CD14-positive monocyte (primary cell): Measurements from ENCODE around the gene DIPK1C. TPM values are rescaled to one million over a fixed set of nuclear protein-coding genes. Genes with fewer than 3 reads are reported as not detected.

ENCODE experiments used
- DNase-seq, 3 donors: peaks; one replicate each; pipeline ENCODE4 v3.0.0-alpha.2; 2011 to 2022
- H2AFZ ChIP-seq: 2 replicates; pipeline ENCODE4 v1.6.0; 2012; ENCODE audit warnings: mild to moderate bottlenecking, low read depth, low read length, inconsistent platforms; ENCODE audit not compliant: insufficient read depth, poor library complexity, severe bottlenecking
- H3K27ac ChIP-seq, 2 donors: 1 replicate in 1 of 2; 2 replicates in 1 of 2; pipeline ENCODE4 v1.5.1; 2012 to 2013; ENCODE audit warnings: low read length in 2 of 2, control low read depth in 1 of 2, inconsistent platforms in 1 of 2, low read depth in 1 of 2, mild to moderate bottlenecking in 1 of 2
- H3K27me3 ChIP-seq, 2 donors: one replicate each; pipeline versions ENCODE4 v1.6.0 to v1.6.1; 2011 to 2013; ENCODE audit warnings: low read length in 2 of 2; ENCODE audit not compliant: control insufficient read depth in 2 of 2, insufficient read depth in 2 of 2
- H3K36me3 ChIP-seq, 2 donors: replicated peaks in 1 of 2; 1 replicate in 1 of 2; 2 replicates in 1 of 2; pipeline versions ENCODE4 v1.5.1 to v1.6.1; 2012 to 2013; ENCODE audit warnings: low read length in 2 of 2, control low read depth in 1 of 2, inconsistent platforms in 1 of 2, mild to moderate bottlenecking in 1 of 2; ENCODE audit not compliant: insufficient read depth in 2 of 2, control insufficient read depth in 1 of 2
- H3K4me1 ChIP-seq, 2 donors: 1 replicate in 1 of 2; 2 replicates in 1 of 2; pipeline versions ENCODE4 v1.5.1 to v1.6.1; 2012 to 2013; ENCODE audit warnings: low read length in 2 of 2, control low read depth in 1 of 2, inconsistent platforms in 1 of 2, mild to moderate bottlenecking in 1 of 2, moderate library complexity in 1 of 2; ENCODE audit not compliant: insufficient read depth in 2 of 2, control insufficient read depth in 1 of 2
- H3K4me2 ChIP-seq: replicated peaks from 2 replicates; pipeline ENCODE3; 2012; ENCODE audit warnings: low read length, moderate library complexity, mild to moderate bottlenecking; ENCODE audit not compliant: poor library complexity, severe bottlenecking; ENCODE audit errors: extremely low read depth
- H3K4me3 ChIP-seq, 3 experiments: fragments of 200-600 bp in 1 of 3; sonication (generic) in 1 of 3; replicated peaks in 1 of 3; 1 replicate in 2 of 3; 2 replicates in 1 of 3; pipeline ENCODE4 v1.5.1; 2011 to 2013; ENCODE audit warnings: low read length in 3 of 3, mild to moderate bottlenecking in 3 of 3, control low read depth in 2 of 3, low read depth in 2 of 3, inconsistent platforms in 1 of 3, moderate library complexity in 1 of 3
- H3K79me2 ChIP-seq: 2 replicates; pipeline ENCODE4 v1.6.0; 2012; ENCODE audit warnings: mild to moderate bottlenecking, control low read depth, inconsistent platforms, low read length, moderate library complexity; ENCODE audit not compliant: insufficient read depth
- H3K9ac ChIP-seq: 2 replicates; pipeline ENCODE4 v1.6.0; 2017; ENCODE audit warnings: low read length, mild to moderate bottlenecking; ENCODE audit not compliant: insufficient read depth, poor library complexity, severe bottlenecking
- H3K9me3 ChIP-seq, 2 donors: replicated peaks in 1 of 2; 1 replicate in 1 of 2; 2 replicates in 1 of 2; pipeline versions ENCODE4 v1.5.1 to v1.6.1; 2012 to 2013; ENCODE audit warnings: low read length in 2 of 2, control low read depth in 1 of 2; ENCODE audit not compliant: control insufficient read depth in 1 of 2, insufficient read depth in 1 of 2
- H4K20me1 ChIP-seq: 2 replicates; pipeline ENCODE4 v1.6.0; 2012; ENCODE audit warnings: mild to moderate bottlenecking, low read length, control low read depth, moderate library complexity; ENCODE audit not compliant: insufficient read depth
- H3K27ac Mint-ChIP-seq, 7 donors: one replicate each; pipeline ENCODE4 v1.8.0; 2020; ENCODE audit warnings: mild to moderate bottlenecking in 7 of 7, mixed read lengths in 7 of 7, moderate library complexity in 6 of 7, inconsistent platforms in 2 of 7
- H3K27me3 Mint-ChIP-seq, 3 donors: one replicate each; pipeline ENCODE4 v1.8.0; 2021 to 2022; ENCODE audit warnings: low read depth in 3 of 3, mild to moderate bottlenecking in 3 of 3, mixed read lengths in 3 of 3, moderate library complexity in 3 of 3, inconsistent platforms in 1 of 3
- H3K36me3 Mint-ChIP-seq, 2 donors: one replicate each; pipeline ENCODE4 v1.8.0; 2020; ENCODE audit warnings: mixed read lengths in 2 of 2, inconsistent platforms in 1 of 2, mild to moderate bottlenecking in 1 of 2
- H3K4me1 Mint-ChIP-seq: one replicate; pipeline ENCODE4 v1.8.0; 2020; ENCODE audit warnings: mild to moderate bottlenecking, mixed read lengths
- H3K4me3 Mint-ChIP-seq, 2 donors: one replicate each; pipeline ENCODE4 v1.8.0; 2020; ENCODE audit warnings: mild to moderate bottlenecking in 2 of 2, mixed read lengths in 2 of 2, moderate library complexity in 1 of 2
- H3K9me3 Mint-ChIP-seq, 7 donors: one replicate each; pipeline ENCODE4 v1.8.0; 2020 to 2022; ENCODE audit warnings: mixed read lengths in 7 of 7, mild to moderate bottlenecking in 6 of 7, moderate library complexity in 6 of 7, inconsistent platforms in 2 of 7
- WGBS: methylation state at CpG from one replicate; pipeline ENCODE4 v1.1.5; 2013; ENCODE audit warnings: missing lambda C conversion rate; ENCODE audit not compliant: insufficient coverage; 5-methylcytosine and 5-hydroxymethylcytosine counted together
- intact Hi-C, 2 donors: fragments of 100-400 bp; cut with micrococcal nuclease; formaldehyde crosslinking; loops; one replicate each; pipeline versions ENCODE4 v1.15.0 to v1.15.1; 2023
- polyA plus RNA-seq, 3 donors: library from polyadenylated mRNA; depleted of rRNA in 1 of 3; unstranded in 2 of 3; stranded (reverse) in 1 of 3; fragments of 300-500 nt in 2 of 3; fragments of >200 nt in 1 of 3; fragmentation: Illumina TruSeq in 2 of 3; gene quantifications; 1 replicate in 2 of 3; 2 replicates in 1 of 3; pipeline ENCODE4 v1.2.3, GENCODE V29; 2012 to 2021
- TF ChIP-seq, protein P1 (sequence below): fragments of 200-600 bp; IDR thresholded peaks from one replicate; pipeline ENCODE4 v1.8.0; 2022; ENCODE audit warnings: antibody characterized with exemption, mild to moderate bottlenecking

DIPK1C gene
- polyA plus RNA-seq, 3 donors, result not detected

DNA sequence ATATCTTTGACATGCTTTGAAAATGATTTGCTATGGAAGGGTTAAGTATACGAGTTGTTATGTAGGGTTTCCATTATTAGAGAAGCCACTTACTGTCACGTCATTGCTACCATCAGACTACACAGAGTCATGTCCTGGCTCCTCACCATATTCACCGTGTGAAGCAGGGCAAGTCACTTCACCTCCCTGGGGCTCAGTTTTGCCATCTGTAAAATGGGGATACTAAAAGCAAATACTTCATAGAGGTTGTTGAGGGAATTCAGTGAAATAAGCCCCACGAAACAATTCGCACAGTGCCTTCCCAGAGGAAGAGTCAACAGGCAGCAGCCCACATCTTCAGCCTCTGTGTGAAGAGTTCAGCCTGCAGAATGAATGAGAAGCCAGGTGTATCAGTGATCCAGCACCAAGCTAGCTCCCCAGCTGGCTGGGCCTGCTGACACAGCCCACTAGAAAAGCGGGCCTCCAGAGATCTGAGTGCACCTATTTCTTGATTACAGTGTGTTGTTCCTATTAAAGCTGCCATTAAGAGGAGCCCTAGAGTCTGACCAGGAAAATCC, 3.4 kb downstream of the DIPK1C start:
- Histone ChIP-seq H3K9me3 (peaks cover 0 to 14% of the 10 kb centered on the region in 2 donors), H3K36me3 (no peaks in the 10 kb centered on the region), H3K4me2 (no peak overlapping the region), H3K4me1 (peaks cover 6 to 9% of the 10 kb centered on the region in 2 donors), H3K27me3 (peaks cover 29 to 51% of the 10 kb centered on the region in 2 donors), H3K4me3 (no peak overlapping the region), H4K20me1 (no peaks in the 10 kb centered on the region), H2AFZ (no peak overlapping the region), H3K79me2 (no peaks in the 10 kb centered on the region), H3K27ac (no peak overlapping the region), H3K9ac (no peak overlapping the region)
- intact Hi-C loops, result no loop called here
- DNase-seq, result no peak
- Mint-ChIP-seq H3K9me3 (peaks cover 0 to 7% (median 5%) of the 10 kb centered on the region in 7 donors), H3K27ac (no peak overlapping the region), H3K27me3 (peaks cover 51 to 58% (median 52%) of the 10 kb centered on the region in 3 donors), H3K4me1 (peaks cover 4% of the 10 kb centered on the region), H3K36me3 (peaks cover 4 to 6% of the 10 kb centered on the region in 2 donors), H3K4me3 (no peak overlapping the region)
- WGBS, result 90% methylated on average over 2 of the region's 6 CpGs
- TF ChIP-seq, protein P1, sequence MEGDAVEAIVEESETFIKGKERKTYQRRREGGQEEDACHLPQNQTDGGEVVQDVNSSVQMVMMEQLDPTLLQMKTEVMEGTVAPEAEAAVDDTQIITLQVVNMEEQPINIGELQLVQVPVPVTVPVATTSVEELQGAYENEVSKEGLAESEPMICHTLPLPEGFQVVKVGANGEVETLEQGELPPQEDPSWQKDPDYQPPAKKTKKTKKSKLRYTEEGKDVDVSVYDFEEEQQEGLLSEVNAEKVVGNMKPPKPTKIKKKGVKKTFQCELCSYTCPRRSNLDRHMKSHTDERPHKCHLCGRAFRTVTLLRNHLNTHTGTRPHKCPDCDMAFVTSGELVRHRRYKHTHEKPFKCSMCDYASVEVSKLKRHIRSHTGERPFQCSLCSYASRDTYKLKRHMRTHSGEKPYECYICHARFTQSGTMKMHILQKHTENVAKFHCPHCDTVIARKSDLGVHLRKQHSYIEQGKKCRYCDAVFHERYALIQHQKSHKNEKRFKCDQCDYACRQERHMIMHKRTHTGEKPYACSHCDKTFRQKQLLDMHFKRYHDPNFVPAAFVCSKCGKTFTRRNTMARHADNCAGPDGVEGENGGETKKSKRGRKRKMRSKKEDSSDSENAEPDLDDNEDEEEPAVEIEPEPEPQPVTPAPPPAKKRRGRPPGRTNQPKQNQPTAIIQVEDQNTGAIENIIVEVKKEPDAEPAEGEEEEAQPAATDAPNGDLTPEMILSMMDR, result no peak

DNA sequence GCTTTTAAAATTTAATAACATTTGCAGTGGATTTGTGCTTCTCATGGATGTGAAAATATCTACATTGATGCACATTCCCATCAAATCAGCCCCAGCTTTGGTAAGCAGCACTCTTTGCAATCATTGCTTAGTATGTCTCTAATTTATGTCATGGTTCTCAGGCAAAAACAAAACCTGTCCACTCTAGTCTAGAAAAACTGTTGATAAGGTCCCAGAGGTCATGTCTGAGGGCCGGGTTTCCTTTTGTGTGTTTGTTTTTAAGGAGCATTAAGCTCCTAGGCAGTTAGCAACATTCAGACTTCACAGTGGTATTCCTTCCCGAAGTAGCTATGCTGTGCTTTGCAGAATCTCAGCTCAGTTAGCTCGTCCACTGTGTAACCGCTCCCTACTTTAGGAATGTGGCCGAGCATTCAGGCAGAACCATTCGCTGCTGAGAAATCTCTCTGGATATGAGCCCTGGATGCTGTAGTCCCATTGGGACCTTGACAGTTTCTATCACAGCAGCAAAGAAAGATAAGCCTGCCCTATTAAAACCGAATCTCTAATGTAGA, 4.0 kb downstream of the DIPK1C start:
- Histone ChIP-seq H3K4me3 (no peak overlapping the region), H3K9me3 (peaks cover 0 to 14% of the 10 kb centered on the region in 2 donors), H4K20me1 (no peaks in the 10 kb centered on the region), H3K27me3 (peaks cover 24 to 45% of the 10 kb centered on the region in 2 donors), H3K4me1 (peaks cover 6 to 9% of the 10 kb centered on the region in 2 donors), H3K36me3 (no peaks in the 10 kb centered on the region), H2AFZ (no peak overlapping the region), H3K27ac (no peak overlapping the region), H3K9ac (no peak overlapping the region), H3K79me2 (no peaks in the 10 kb centered on the region), H3K4me2 (no peak overlapping the region)
- peaks cover 0 to 7% (median 5%) of the 10 kb centered on the region in 7 donors for H3K9me3 Mint-ChIP-seq
- H3K27ac Mint-ChIP-seq, result no peak overlapping the region
- peaks cover 45 to 52% (median 47%) of the 10 kb centered on the region in 3 donors for H3K27me3 Mint-ChIP-seq
- TF ChIP-seq, protein P1, result no peak
- intact Hi-C loops, result no loop called here
- peaks cover 4 to 6% of the 10 kb centered on the region in 2 donors for H3K36me3 Mint-ChIP-seq
- H3K4me3 Mint-ChIP-seq, result no peak overlapping the region
- no peak for DNase-seq
- WGBS, result 92% methylated on average over 7 of the region's 7 CpGs
- H3K4me1 Mint-ChIP-seq, result peaks cover 4% of the 10 kb centered on the region
